HL-60 (cell line): ENCODE measurements around the gene GIGYF1.

Experiments
- DNase-seq, 2 experiments: peaks; one replicate each; pipeline ENCODE4 v3.0.0-alpha.2; 2010 to 2020; ENCODE audit warnings: low read depth in 1 of 2, low spot score in 1 of 2
- H3K27ac ChIP-seq: fragments of 250-450 bp; sonication (Bioruptor Pico); replicated peaks from 2 replicates; pipeline ENCODE4 v1.5.1; 2020; ENCODE audit warnings: mild to moderate bottlenecking, moderate library complexity
- H3K27me3 ChIP-seq: fragments of 250-450 bp; sonication (Bioruptor Pico); 2 replicates; pipeline ENCODE4 v1.5.1; 2021; ENCODE audit warnings: mild to moderate bottlenecking, moderate library complexity; ENCODE audit not compliant: insufficient read depth, poor library complexity, severe bottlenecking
- H3K4me3 ChIP-seq: replicated peaks from 2 replicates; pipeline ENCODE4 v1.5.1; 2011; ENCODE audit warnings: mild to moderate bottlenecking, control low read depth, low read length; ENCODE audit not compliant: insufficient read depth
- GABPA ChIP-seq: IDR thresholded peaks from 2 replicates; pipeline ENCODE4 v1.6.1; 2012; ENCODE audit warnings: low read depth
- POLR2AphosphoS5 ChIP-seq: IDR thresholded peaks from 2 replicates; pipeline ENCODE4 v1.6.1; 2012; ENCODE audit warnings: low read depth
- SPI1 ChIP-seq: IDR thresholded peaks from 2 replicates; pipeline ENCODE4 v1.6.1; 2012; ENCODE audit warnings: low read depth, mild to moderate bottlenecking, borderline replicate concordance
- long read RNA-seq: library from polyadenylated mRNA; unstranded; transcript quantifications from one replicate; pipeline ENCODE4 v2.0.0, GENCODE V29; 2020
- TF ChIP-seq, protein P1 (sequence below): IDR thresholded peaks from one replicate; pipeline ENCODE4 v1.5.1; 2011; ENCODE audit warnings: low read length, control low read depth, inconsistent platforms; ENCODE audit not compliant: insufficient read depth
- TF ChIP-seq, protein P2 (sequence below): IDR thresholded peaks from 2 replicates; pipeline ENCODE4 v1.6.1; 2012; ENCODE audit warnings: low read depth; ENCODE audit not compliant: insufficient replicate concordance

The GIGYF1 gene, protein sequence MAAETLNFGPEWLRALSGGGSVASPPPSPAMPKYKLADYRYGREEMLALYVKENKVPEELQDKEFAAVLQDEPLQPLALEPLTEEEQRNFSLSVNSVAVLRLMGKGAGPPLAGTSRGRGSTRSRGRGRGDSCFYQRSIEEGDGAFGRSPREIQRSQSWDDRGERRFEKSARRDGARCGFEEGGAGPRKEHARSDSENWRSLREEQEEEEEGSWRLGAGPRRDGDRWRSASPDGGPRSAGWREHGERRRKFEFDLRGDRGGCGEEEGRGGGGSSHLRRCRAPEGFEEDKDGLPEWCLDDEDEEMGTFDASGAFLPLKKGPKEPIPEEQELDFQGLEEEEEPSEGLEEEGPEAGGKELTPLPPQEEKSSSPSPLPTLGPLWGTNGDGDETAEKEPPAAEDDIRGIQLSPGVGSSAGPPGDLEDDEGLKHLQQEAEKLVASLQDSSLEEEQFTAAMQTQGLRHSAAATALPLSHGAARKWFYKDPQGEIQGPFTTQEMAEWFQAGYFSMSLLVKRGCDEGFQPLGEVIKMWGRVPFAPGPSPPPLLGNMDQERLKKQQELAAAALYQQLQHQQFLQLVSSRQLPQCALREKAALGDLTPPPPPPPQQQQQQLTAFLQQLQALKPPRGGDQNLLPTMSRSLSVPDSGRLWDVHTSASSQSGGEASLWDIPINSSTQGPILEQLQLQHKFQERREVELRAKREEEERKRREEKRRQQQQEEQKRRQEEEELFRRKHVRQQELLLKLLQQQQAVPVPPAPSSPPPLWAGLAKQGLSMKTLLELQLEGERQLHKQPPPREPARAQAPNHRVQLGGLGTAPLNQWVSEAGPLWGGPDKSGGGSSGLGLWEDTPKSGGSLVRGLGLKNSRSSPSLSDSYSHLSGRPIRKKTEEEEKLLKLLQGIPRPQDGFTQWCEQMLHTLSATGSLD (N-terminal part only)
- long read RNA-seq, partial matches to known transcripts = 1 of 7 reads
- long read RNA-seq, other reads (novel, unspliced or antisense) = 6 of 7 reads

DNA sequence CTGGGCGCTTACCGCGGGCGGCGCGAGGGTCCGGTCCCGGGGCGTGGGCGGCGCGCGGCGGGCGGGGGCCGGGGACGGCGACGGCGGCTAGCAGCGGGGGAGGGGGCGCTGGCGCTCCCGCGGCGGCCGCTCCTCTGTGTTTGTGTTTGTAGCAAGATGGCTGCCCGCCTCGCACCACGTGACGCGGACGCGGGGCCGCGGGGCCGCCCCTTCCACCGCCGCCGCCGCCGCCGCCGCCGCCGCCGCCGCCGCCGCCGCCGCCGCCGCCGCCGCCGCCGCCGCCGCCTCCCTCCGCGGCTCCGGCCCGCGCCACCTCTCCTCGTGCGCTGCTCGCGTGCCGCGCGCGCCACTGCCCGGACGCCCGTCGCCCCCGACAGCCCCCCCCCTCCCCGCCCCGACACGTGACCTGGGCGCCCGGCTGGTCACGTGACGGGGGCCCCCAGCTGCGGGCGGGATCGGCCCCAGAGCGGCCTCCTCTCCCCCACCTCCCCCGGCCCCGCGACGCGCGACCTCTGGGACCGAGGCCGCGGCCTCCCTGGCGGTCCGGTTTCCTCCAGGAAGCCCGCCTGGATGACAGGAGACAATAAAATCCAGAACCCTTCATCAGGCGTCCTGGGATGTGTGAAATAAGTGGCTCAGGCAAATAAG lies at the start of gene GIGYF1:
TSS of gene GIGYF1 (minus strand) at position 153 of the 648 bp plus-strand sequence. CDS start 6,012 bp downstream, outside the sequence.
- peak; percentile 63 to 75 for DNase-seq
- TF ChIP-seq, protein P1, sequence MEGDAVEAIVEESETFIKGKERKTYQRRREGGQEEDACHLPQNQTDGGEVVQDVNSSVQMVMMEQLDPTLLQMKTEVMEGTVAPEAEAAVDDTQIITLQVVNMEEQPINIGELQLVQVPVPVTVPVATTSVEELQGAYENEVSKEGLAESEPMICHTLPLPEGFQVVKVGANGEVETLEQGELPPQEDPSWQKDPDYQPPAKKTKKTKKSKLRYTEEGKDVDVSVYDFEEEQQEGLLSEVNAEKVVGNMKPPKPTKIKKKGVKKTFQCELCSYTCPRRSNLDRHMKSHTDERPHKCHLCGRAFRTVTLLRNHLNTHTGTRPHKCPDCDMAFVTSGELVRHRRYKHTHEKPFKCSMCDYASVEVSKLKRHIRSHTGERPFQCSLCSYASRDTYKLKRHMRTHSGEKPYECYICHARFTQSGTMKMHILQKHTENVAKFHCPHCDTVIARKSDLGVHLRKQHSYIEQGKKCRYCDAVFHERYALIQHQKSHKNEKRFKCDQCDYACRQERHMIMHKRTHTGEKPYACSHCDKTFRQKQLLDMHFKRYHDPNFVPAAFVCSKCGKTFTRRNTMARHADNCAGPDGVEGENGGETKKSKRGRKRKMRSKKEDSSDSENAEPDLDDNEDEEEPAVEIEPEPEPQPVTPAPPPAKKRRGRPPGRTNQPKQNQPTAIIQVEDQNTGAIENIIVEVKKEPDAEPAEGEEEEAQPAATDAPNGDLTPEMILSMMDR = no peak
- peak; percentile 21; the same call in 1 of the 2 replicates for TF ChIP-seq POLR2AphosphoS5
- Histone ChIP-seq H3K4me3 (peak within 1 kb of the TSS; percentile 65), H3K27ac (peak within 1 kb of the TSS; percentile 67), H3K27me3 (peaks cover 5% of the 10 kb centered on the region)

DNA sequence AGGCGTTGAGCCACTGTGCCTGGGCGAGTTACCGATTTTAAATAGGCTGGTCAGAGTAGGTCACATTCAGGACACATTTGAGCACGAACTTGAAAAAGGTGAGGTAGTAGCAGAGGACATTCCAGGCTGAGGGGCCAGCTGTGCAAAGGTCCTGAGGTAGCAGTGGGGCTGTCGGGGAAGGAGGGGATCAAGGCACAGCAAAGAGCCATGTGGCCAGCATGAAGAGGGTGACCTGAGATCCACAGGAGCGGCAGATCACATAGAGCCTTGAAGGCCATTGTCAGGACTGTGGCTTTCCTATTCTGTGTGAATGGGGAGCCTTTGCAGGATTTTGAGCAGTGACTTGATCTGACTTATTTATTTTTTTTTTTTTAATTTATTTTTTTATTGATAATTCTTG lies 45.9 kb upstream of the GIGYF1 start:
- H3K27ac ChIP-seq = no peak overlapping the region
- no peak for DNase-seq
- no peak for TF ChIP-seq SPI1
- TF ChIP-seq GABPA = no peak
- no peak for TF ChIP-seq POLR2AphosphoS5
- TF ChIP-seq, protein P1 = no peak
- TF ChIP-seq, protein P2, sequence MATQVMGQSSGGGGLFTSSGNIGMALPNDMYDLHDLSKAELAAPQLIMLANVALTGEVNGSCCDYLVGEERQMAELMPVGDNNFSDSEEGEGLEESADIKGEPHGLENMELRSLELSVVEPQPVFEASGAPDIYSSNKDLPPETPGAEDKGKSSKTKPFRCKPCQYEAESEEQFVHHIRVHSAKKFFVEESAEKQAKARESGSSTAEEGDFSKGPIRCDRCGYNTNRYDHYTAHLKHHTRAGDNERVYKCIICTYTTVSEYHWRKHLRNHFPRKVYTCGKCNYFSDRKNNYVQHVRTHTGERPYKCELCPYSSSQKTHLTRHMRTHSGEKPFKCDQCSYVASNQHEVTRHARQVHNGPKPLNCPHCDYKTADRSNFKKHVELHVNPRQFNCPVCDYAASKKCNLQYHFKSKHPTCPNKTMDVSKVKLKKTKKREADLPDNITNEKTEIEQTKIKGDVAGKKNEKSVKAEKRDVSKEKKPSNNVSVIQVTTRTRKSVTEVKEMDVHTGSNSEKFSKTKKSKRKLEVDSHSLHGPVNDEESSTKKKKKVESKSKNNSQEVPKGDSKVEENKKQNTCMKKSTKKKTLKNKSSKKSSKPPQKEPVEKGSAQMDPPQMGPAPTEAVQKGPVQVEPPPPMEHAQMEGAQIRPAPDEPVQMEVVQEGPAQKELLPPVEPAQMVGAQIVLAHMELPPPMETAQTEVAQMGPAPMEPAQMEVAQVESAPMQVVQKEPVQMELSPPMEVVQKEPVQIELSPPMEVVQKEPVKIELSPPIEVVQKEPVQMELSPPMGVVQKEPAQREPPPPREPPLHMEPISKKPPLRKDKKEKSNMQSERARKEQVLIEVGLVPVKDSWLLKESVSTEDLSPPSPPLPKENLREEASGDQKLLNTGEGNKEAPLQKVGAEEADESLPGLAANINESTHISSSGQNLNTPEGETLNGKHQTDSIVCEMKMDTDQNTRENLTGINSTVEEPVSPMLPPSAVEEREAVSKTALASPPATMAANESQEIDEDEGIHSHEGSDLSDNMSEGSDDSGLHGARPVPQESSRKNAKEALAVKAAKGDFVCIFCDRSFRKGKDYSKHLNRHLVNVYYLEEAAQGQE = no peak
- H3K4me3 ChIP-seq = no peak overlapping the region
- H3K27me3 ChIP-seq = no peaks in the 10 kb centered on the region

DNA sequence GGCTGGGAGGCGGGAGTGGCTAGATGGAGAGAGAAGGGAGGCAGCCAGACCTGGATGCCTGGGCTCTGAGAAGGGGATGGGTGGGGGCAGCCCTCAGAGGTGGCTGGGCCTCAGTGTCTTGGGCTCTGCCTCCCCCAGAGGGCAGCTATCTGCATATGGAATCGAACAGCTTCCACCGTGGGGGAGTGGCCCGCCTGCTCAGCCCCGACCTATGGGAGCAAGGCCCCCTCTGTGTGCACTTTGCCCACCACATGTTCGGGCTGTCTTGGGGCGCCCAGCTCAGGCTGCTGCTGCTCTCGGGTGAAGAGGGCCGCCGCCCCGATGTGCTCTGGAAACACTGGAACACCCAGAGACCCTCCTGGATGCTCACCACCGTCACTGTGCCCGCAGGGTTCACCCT lies 42.6 kb upstream of the GIGYF1 start:
- DNase-seq = no peak
- no peak overlapping the region for H3K27ac ChIP-seq
- no peak for TF ChIP-seq GABPA
- TF ChIP-seq POLR2AphosphoS5 = no peak
- TF ChIP-seq, protein P2 = no peak
- TF ChIP-seq, protein P1 = no peak
- no peak for TF ChIP-seq SPI1
- no peak overlapping the region for H3K4me3 ChIP-seq
- H3K27me3 ChIP-seq = no peaks in the 10 kb centered on the region
